A549 (cell line): ENCODE data around the gene HOOK1. TPM values are rescaled to one million over a fixed set of nuclear protein-coding genes. Genes with fewer than 3 reads are reported as not detected.

ENCODE experiments used
- ATAC-seq, 2 experiments: fragments of 200-7000 bp in 1 of 2; fragments of >200 bp in 1 of 2; cut with Nextera tagmentation in 1 of 2; cut with Tn5 transposase in 1 of 2; 3 replicates each; pipeline versions ENCODE4 v1.8.0 to v1.9.1; 2018 to 2020; ENCODE audit warnings: mild to moderate bottlenecking in 1 of 2, moderate library complexity in 1 of 2
- CTCF ChIA-PET: fragments of 300-600 bp; sonication (Branson Sonifier 250); formaldehyde crosslinking; extraction: SDS; loops from one replicate; lab custom pipeline; 2021; ENCODE audit warnings: antibody characterized with exemption, inconsistent platforms; lab: Yijun Ruan, JAX
- POLR2A ChIA-PET: fragments of 350-600 bp; formaldehyde crosslinking; extraction: SDS; loops from one replicate; lab custom pipeline; 2021; ENCODE audit warnings: antibody characterized with exemption, inconsistent platforms; lab: Yijun Ruan, JAX
- DNase-seq, 2 experiments: peaks; one replicate each; pipeline versions ENCODE4 v3.0.0 to v3.0.0-alpha.2; 2011 to 2016; ENCODE audit warnings: low read depth in 1 of 2, low spot score in 1 of 2
- FAIRE-seq: peaks from 2 replicates; lab custom pipeline; 2011; peaks lifted over from hg19 to GRCh38; lab: Jason Lieb, UNC
- H3K27ac ChIP-seq, 2 experiments: fragments of >200 bp; sonication (Bioruptor Twin); formaldehyde crosslinking; 3 replicates each; pipeline ENCODE4 v1.5.1; 2016 to 2017
- H3K4me1 ChIP-seq: fragments of >200 bp; sonication (Bioruptor Twin); formaldehyde crosslinking; 3 replicates; pipeline ENCODE4 v1.6.1; 2016
- H3K4me2 ChIP-seq: fragments of >200 bp; sonication (Bioruptor Twin); formaldehyde crosslinking; 3 replicates; pipeline ENCODE4 v1.6.1; 2016
- H3K4me3 ChIP-seq: fragments of >200 bp; sonication (Bioruptor Twin); formaldehyde crosslinking; 3 replicates; pipeline ENCODE4 v1.5.1; 2016
- H3K9me3 ChIP-seq: fragments of >200 bp; sonication (Bioruptor Twin); formaldehyde crosslinking; 3 replicates; pipeline ENCODE4 v1.6.1; 2016
- BCL3 ChIP-seq: fragments of >200 bp; sonication (Bioruptor Twin); formaldehyde crosslinking; IDR thresholded peaks from 3 replicates; pipeline ENCODE4 v1.6.1; 2016
- CBX8 ChIP-seq: fragments of 200-600 bp; sonication (generic); IDR thresholded peaks from 2 replicates; pipeline ENCODE4 v1.6.1; 2016
- CEBPB ChIP-seq, 2 experiments: fragments of >200 bp in 1 of 2; sonication (Bioruptor Twin) in 1 of 2; formaldehyde crosslinking in 1 of 2; IDR thresholded peaks; 2 replicates each; pipeline ENCODE4 v1.6.1; 2012 to 2016
- CTCF ChIP-seq: fragments of >200 bp; sonication (Bioruptor Twin); formaldehyde crosslinking; IDR thresholded peaks from 3 replicates; pipeline ENCODE4 v1.5.1; 2016
- E2F6 ChIP-seq: IDR thresholded peaks from 2 replicates; pipeline ENCODE4 v1.6.1; 2012; ENCODE audit warnings: low read depth, borderline replicate concordance
- EHMT2 ChIP-seq: fragments of 200-600 bp; sonication (generic); IDR thresholded peaks from 2 replicates; pipeline ENCODE4 v1.6.1; 2016; ENCODE audit warnings: antibody characterized with exemption, low read depth, mild to moderate bottlenecking, moderate library complexity
- ELK1 ChIP-seq: fragments of 150-350 bp; IDR thresholded peaks from 2 replicates; pipeline ENCODE4 v1.6.1; 2014; ENCODE audit warnings: low read depth, mild to moderate bottlenecking, low read length
- FOXS1 ChIP-seq: fragments of 250-450 bp; sonication (Bioruptor Pico); IDR thresholded peaks from 2 replicates; pipeline ENCODE4 v1.5.0; 2020; ENCODE audit warnings: mild to moderate bottlenecking, moderate library complexity
- NPAS2 ChIP-seq: fragments of 250-450 bp; sonication (Bioruptor Pico); IDR thresholded peaks from 2 replicates; pipeline ENCODE4 v1.8.0; 2022; ENCODE audit warnings: mild to moderate bottlenecking, moderate library complexity, borderline replicate concordance
- RAD21 ChIP-seq, 2 experiments: fragments of >200 bp in 1 of 2; sonication (Bioruptor Twin) in 1 of 2; formaldehyde crosslinking in 1 of 2; IDR thresholded peaks in 1 of 2; conservative IDR thresholded peaks in 1 of 2; 2 replicates in 1 of 2; 3 replicates in 1 of 2; pipeline ENCODE4 v1.6.1; 2012 to 2018; ENCODE audit warnings: inconsistent platforms in 1 of 2
- SMC3 ChIP-seq: fragments of >200 bp; sonication (Bioruptor Twin); formaldehyde crosslinking; IDR thresholded peaks from 3 replicates; pipeline ENCODE4 v1.6.1; 2018; ENCODE audit warnings: inconsistent platforms
- ZFP36 ChIP-seq: fragments of 450-650 bp; IDR thresholded peaks from 2 replicates; pipeline ENCODE4 v1.6.1; 2014; ENCODE audit warnings: borderline replicate concordance; ENCODE audit not compliant: partially characterized antibody
- WGBS: methylation state at CpG from one replicate; pipeline ENCODE4 v1.1.6; 2017; ENCODE audit errors: missing lambda C conversion rate; 5-methylcytosine and 5-hydroxymethylcytosine counted together
- polyA plus RNA-seq, 4 experiments: library from polyadenylated mRNA; depleted of rRNA in 3 of 4; stranded (reverse); fragments of >200 nt; fragmentation: RNase III in 1 of 4; extraction: RNeasy Plus Mini Kit Qiagen cat#74134 plus additional on column Dnase treatment in 1 of 4; gene quantifications; 2 replicates in 3 of 4; 3 replicates in 1 of 4; pipeline ENCODE4 v1.2.3, GENCODE V29; 2011 to 2017

The HOOK1 gene
- polyA plus RNA-seq, 2 of the 4 experiments (the other 2 are of a cell fraction), result 0.46 to 1.3 TPM

- H3K27ac ChIP-seq, result no peak overlapping the region
- no peaks in the 10 kb centered on the region for H3K9me3 ChIP-seq
- no peak for FAIRE-seq
- TF ChIP-seq E2F6 (no peak), ZFP36 (no peak), FOXS1 (CRISPR knock-in tag) (no peak), ELK1 (no peak), CBX8 (no peak)
- no peak overlapping the region for H3K4me3 ChIP-seq
- H3K4me1 ChIP-seq, result no peaks in the 10 kb centered on the region
- no peak for DNase-seq
- ChIA-PET CTCF (no interaction called here), POLR2A (no interaction called here)
- H3K4me2 ChIP-seq, result no peak overlapping the region
- ATAC-seq, result no peak
Observed at GRCh38 chr1:59871746-59872145, 57.0 kb downstream of the HOOK1 start.

GRCh38 chr1:59877108-59877682 lies 62.4 kb downstream of the HOOK1 start:
- Histone ChIP-seq H3K4me1 (no peaks in the 10 kb centered on the region), H3K27ac (no peak overlapping the region), H3K4me3 (no peak overlapping the region), H3K4me2 (no peak overlapping the region), H3K9me3 (no peaks in the 10 kb centered on the region)
- no peak for ATAC-seq
- no peak for FAIRE-seq
- 36% methylated on average over 2 of the region's 2 CpGs for WGBS
- CTCF ChIA-PET, result no interaction called here
- POLR2A ChIA-PET, result no interaction called here
- no peak for DNase-seq
- TF ChIP-seq NPAS2 (CRISPR knock-in tag), result no peak

GRCh38 chr1:59878370-59878769 lies 63.6 kb downstream of the HOOK1 start:
- TF ChIP-seq RAD21 (conservative IDR thresholded peaks at IDR 0.05 in 1 of 2, IDR thresholded peaks at IDR 0.05 in 1 of 2), result no peak
- H3K4me1 ChIP-seq, result no peaks in the 10 kb centered on the region
- H3K9me3 ChIP-seq, result no peaks in the 10 kb centered on the region
- 36% methylated on average over 3 of the region's 3 CpGs for WGBS
- DNase-seq (no peak), FAIRE-seq (no peak), ATAC-seq (no peak)
- H3K4me2 ChIP-seq, result no peak overlapping the region
- CTCF ChIA-PET, result interaction anchor here (1.2 to 3.4 kb wide), 2 partner anchors 69 to 73 kb away, joined by 4 to 18 read pairs; no protein-coding TSS in a partner anchor
- H3K27ac ChIP-seq, result no peak overlapping the region
- H3K4me3 ChIP-seq, result no peak overlapping the region
- POLR2A ChIA-PET, result no interaction called here

- ChIA-PET POLR2A (no interaction called here), CTCF (interaction anchor here (0.6 to 3.4 kb wide), 5 partner anchors 28 to 87 kb away, joined by 3 to 18 read pairs (median 4); no protein-coding TSS in a partner anchor)
- Histone ChIP-seq H3K9me3 (no peaks in the 10 kb centered on the region), H3K4me2 (no peak overlapping the region), H3K27ac (no peak overlapping the region), H3K4me1 (no peaks in the 10 kb centered on the region), H3K4me3 (no peak overlapping the region)
- DNase-seq (peak; percentile 11 to 63), ATAC-seq (peak; percentile 59 to 87; a peak in 4 of 6 replicates), FAIRE-seq (no peak)
- WGBS, result 26% methylated on average over 5 of the region's 5 CpGs
- TF ChIP-seq BCL3 (no peak), CTCF (peak; percentile 19; the same call in 2 of the 3 replicates), RAD21 (conservative IDR thresholded peaks at IDR 0.05 in 1 of 2, IDR thresholded peaks at IDR 0.05 in 1 of 2) (peak; percentile 21 to 53; a peak in 2 of 5 replicates), SMC3 (peak; percentile 21; the same call in 1 of the 3 replicates), CEBPB (IDR thresholded peaks at IDR 0.05) (no peak), EHMT2 (no peak)
Observed at GRCh38 chr1:59879574-59879973, 64.8 kb downstream of the HOOK1 start.
